GM12878 (cell line): ENCODE measurements around the gene PLD3.

Experiments
- EP300 ChIP-seq, 2 experiments: fragments of 150-350 bp in 1 of 2; IDR thresholded peaks; 2 replicates each; pipeline ENCODE4 v1.6.1; 2011 to 2012; ENCODE audit warnings: low read depth in 2 of 2, low read length in 2 of 2, borderline replicate concordance in 1 of 2, improper control_type of control experiment in 1 of 2, inconsistent platforms in 1 of 2; ENCODE audit not compliant: control insufficient read depth in 1 of 2
- LARP7 ChIP-seq: fragments of 450-650 bp; IDR thresholded peaks from 2 replicates; pipeline ENCODE4 v1.6.1; 2017; ENCODE audit warnings: mild to moderate bottlenecking
- YBX1 ChIP-seq: fragments of 450-650 bp; IDR thresholded peaks from 2 replicates; pipeline ENCODE4 v1.6.1; 2016; ENCODE audit warnings: antibody characterized with exemption
- YY1 ChIP-seq: IDR thresholded peaks from 2 replicates; pipeline ENCODE4 v1.6.1; 2011; ENCODE audit warnings: low read depth, mild to moderate bottlenecking, low read length
- TF ChIP-seq, protein P1 (sequence below), 3 experiments: IDR thresholded peaks in 2 of 3; conservative IDR thresholded peaks in 1 of 3; 2 replicates each; pipeline ENCODE4 v1.5.1; 2011; ENCODE audit warnings: low read depth in 3 of 3, low read length in 3 of 3, mild to moderate bottlenecking in 3 of 3, control low read depth in 2 of 3, moderate library complexity in 2 of 3, inconsistent platforms in 1 of 3, mixed read lengths in 1 of 3; ENCODE audit not compliant: control insufficient read depth in 2 of 3, insufficient read depth in 1 of 3; ENCODE audit errors: extremely low read depth in 1 of 3
- TF ChIP-seq, protein P2 (sequence below): IDR thresholded peaks from 2 replicates; pipeline ENCODE4 v1.6.1; 2011; ENCODE audit warnings: low read depth, low read length, improper control_type of control experiment, borderline replicate concordance

DNA sequence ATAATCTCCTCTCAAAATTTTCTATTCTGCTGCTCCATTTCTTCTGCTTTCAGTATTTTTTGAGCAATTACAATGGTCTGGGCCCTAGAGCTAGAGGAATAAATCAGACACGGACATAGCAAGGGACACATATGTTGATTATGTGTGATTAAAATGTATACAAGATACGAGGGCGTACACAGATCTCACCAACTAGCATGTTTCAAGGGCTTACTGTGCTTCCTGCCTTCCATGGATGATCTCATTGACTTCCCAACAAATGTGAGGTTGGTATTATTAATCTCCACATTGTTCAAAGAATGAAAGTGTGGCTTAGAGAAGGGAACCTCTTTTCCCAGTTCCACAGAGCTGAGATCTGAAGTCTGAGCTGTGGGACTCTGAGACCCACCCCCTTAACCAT, 9.1 kb downstream of the PLD3 start:
- TF ChIP-seq EP300 (IDR thresholded peaks at IDR 0.05; ENCODE audit: borderline replicate concordance in 1 of 2, control insufficient read depth in 1 of 2, low read depth in 2 of 2, low read length in 2 of 2) = no peak
- TF ChIP-seq, protein P1, sequence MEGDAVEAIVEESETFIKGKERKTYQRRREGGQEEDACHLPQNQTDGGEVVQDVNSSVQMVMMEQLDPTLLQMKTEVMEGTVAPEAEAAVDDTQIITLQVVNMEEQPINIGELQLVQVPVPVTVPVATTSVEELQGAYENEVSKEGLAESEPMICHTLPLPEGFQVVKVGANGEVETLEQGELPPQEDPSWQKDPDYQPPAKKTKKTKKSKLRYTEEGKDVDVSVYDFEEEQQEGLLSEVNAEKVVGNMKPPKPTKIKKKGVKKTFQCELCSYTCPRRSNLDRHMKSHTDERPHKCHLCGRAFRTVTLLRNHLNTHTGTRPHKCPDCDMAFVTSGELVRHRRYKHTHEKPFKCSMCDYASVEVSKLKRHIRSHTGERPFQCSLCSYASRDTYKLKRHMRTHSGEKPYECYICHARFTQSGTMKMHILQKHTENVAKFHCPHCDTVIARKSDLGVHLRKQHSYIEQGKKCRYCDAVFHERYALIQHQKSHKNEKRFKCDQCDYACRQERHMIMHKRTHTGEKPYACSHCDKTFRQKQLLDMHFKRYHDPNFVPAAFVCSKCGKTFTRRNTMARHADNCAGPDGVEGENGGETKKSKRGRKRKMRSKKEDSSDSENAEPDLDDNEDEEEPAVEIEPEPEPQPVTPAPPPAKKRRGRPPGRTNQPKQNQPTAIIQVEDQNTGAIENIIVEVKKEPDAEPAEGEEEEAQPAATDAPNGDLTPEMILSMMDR (IDR thresholded peaks at IDR 0.05 in 2 of 3, conservative IDR thresholded peaks at IDR 0.05 in 1 of 3; ENCODE audit: control insufficient read depth in 2 of 3, extremely low read depth in 1 of 3, insufficient read depth in 1 of 3, low read depth in 3 of 3, low read length in 3 of 3) = no peak
- TF ChIP-seq YY1 = no peak
- no peak for TF ChIP-seq YBX1
- no peak for TF ChIP-seq LARP7
- TF ChIP-seq, protein P2, sequence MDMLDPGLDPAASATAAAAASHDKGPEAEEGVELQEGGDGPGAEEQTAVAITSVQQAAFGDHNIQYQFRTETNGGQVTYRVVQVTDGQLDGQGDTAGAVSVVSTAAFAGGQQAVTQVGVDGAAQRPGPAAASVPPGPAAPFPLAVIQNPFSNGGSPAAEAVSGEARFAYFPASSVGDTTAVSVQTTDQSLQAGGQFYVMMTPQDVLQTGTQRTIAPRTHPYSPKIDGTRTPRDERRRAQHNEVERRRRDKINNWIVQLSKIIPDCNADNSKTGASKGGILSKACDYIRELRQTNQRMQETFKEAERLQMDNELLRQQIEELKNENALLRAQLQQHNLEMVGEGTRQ = no peak
